Stimulated activated CD8-positive, alpha-beta memory T cell treated with anti-CD3 and anti-CD28 coated beads, Interleukin-4, amount 100 ng/mL, for 4 hours (primary cell): ENCODE measurements around the gene KRT23.

Experiments
- DNase-seq, 2 donors: peaks; one replicate each; pipeline ENCODE4 v3.0.0-alpha.2; 2020; ENCODE audit warnings: low read depth in 2 of 2, low spot score in 1 of 2

KRT23 gene

DNA sequence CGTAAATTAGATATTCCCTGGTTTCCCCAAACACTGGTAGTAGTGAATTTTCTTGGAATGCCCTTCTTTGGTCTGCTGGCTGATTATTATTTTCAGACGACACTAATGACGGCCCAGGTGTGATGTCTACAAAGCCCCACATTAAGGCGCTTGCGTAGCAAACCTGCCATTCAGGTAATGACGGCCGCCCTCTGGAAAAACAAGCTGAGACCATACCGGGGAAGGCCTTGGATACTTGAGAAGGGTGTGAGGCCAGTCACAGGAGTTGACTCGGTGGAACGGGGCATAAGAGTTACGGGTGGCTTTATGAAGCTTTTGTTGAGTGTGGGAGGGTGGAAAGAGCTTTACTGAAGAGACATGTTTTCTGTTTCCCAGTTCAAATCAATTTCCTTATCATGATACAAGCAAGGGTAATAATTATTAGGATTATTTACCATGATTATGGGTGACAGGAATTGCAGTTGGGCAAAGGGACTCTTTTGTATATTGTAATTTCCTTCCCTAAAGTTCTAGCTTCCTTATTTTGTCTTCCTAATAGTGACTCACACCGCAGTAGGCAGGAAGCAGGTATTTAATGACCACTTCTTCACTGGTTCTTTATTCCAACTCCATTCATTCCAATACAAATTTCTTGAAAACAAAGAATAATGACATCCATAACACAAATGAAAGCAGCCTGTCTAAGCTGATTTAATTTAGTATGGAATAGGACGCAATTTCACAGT is 24.8 kb downstream of the KRT23 start:
- no peak for DNase-seq

DNA sequence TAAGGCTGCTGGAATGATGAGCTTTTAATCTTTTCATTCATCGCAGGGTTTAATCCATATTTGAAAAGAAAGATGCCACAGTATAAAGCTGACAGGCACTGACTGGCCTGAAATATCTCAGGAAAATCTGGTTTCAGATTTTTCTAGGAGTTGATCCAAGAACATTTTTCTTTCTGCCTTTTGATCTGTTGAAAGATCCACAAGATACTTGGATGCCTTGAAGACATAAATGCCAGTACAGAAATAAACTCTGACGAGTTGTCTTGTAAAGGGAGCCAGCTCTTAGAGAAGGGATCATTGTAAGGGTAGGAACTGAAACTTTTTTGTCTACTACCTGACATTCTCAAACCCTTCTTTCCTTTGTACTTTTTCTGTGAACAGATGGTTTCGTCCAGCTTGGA is 27.0 kb downstream of the KRT23 start:
- DNase-seq: no peak

DNA sequence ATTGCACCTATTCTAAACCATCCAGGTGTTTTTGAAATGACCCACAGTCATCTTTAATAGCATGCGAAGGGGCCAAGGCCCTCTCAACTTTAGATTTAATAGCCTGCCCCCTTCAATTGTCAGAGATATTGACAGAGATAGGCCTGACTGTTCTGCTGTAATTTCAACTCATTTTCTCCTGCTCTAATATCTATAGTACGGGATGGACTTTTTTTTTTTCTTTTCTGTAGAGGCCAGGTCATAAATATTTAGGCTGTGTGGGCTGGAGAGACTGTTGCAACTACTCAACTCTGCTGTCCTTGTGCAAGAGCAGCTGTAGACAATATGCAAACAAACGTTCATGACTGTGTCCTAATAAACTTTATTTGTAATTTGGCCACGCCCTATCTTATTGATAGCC is 27.7 kb downstream of the KRT23 start:
- no peak for DNase-seq

DNA sequence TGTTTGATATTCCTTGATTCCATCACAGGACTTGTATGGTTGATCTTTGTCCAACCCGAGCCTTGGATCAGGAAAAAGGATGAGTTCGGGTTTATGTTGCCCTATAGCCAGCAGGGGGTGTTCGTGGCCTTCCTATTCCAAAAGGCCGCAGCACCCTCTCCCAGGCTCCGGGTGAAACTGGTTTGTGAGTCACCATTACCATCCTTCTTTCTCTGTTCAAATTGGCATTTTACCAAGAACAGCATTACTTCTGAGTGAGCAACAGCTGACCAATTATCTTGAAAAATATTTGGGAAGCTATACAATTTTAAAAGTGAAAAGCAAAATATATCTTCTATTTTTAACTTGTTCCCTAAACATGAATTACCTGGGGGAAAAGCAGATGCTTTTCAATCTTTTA is 28.1 kb downstream of the KRT23 start:
- DNase-seq: peak; percentile 24 to 31

DNA sequence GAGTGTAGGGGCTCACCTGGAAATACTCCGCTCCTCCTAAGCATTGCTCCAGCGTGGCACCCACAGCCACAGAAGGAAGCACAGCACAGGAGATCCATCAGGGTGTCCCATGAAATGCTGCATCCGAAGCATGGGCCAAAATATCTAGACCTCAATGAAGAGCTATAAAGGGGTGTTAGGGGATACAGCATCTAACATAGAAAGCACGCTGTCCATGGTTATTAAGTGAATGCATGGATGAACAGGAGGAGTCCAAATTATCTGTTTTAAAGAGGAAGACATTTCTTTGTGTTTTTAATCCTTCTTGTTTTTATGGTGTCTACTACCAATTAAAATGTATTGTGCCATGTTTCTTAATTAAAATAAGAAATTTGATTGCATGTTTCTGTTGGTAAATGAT is 30.8 kb downstream of the KRT23 start:
- no peak for DNase-seq

DNA sequence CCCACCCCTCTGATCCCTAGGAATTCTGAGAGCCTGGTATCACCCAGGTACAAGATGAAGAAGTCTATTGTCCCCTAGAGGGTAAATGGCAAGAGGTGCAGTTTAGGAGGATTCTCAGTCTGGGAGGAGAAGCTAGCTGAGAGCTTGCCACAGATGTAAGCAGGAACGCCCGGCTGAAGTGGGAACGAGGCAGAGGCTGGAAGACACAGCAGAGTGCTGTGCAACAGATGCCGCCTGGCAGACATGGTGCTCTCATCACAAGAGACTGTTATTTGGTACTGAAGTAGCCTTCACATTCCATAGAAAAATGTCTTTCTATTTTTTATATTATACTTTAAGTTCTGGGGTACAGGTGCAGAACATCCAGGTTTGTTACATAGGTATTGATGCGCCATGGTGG is 32.1 kb downstream of the KRT23 start:
- DNase-seq: no peak

DNA sequence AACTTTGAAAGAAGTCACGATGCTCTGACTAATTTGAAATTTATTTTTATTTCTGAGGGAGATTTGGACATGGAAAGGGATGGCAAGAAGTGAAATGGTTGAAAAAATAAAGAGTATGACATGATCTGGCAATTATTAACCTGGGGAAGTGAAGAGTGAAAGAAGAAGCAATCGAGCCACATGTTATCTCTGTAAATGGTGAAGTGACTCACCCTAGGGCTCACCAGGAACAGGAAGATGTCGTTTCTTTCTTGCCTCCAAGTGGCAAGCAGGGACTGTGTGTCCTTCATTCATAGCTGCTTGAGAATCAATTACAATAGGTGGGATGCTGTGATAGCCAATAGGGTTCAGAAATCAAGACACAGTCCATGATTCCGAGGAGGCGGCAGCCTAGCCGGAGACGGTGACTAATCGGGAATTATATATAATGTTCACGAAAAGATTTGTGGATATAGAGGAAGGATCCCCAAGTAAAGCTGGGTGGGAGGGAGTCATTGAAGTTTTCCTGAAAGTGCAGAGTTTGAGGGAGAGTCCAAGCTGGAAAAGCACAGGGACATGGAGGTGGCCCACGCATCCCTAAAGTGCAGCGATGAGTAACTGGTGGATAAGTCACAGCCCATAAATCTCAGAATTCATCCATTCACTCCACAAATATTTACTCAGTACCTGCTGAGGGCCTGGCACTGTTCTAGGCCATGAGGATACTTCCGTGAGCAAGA is 34.2 kb downstream of the KRT23 start:
- DNase-seq: no peak

DNA sequence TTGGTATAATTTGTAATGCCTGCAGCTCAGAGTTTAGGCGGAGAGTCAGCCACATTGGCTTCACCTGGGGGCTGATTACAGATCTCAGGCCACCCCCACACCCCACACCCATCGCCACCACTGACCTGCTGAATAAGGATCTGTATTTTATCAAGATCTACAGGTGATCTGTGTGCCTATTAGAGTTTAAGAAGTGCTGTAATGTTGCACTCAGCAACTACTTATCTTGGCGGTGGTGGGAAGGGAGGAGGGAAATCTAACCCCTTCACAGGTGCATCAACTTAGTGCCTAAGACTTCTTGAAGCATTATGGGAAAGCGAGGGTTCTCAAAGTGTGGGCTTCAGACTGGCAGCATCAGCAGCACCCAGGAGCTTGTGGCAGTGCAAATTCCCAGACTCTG is 34.9 kb downstream of the KRT23 start:
- no peak for DNase-seq

DNA sequence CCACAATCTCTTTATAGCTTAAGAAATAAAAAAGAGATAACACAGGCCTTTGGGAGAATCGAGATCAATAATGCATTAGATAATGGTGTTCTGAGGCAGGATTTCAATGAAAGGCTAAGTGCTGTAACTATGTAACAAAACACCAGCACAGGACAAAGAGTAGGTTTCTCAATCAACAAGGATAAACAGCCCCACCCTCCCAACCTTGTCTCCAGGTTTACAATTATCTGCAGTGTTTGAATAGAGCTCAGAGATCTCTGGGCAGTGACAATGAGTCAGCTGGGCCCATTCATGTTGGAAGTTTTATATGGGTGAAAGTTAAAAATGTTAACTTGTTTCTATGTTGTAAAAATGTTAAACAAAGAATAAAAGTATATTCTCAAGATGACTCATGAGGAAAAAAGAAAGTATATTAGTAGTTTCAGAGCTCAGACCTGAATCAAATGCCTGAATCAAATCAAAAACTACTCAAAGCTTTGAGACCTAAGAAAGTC is 35.4 kb downstream of the KRT23 start:
- no peak for DNase-seq

DNA sequence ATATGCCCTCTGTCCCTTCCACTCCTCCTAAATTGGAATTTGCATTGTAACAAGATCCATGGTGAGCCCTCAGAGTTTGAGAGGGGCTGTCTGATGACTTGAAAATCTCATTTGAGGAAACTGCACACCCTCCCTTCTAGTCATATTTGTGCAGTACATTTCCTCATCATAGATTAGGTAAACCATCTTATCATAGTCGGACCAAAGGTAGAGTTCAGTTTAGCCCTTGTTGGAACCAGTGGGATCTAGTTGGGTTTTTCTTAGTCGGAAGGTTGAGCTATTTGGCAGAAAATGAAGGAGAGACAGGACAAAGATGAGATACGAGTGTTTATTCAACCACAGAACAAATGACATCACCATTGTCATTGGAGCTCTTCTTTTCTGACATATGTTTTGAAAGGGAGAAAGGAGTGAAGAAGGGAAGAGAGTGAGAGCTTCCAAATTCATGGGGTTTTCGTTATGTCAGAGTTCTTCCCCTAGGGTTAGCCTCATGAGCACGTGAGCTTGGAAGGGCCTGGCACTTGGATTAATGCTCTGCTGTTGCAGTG is 36.6 kb downstream of the KRT23 start:
- DNase-seq: no peak

DNA sequence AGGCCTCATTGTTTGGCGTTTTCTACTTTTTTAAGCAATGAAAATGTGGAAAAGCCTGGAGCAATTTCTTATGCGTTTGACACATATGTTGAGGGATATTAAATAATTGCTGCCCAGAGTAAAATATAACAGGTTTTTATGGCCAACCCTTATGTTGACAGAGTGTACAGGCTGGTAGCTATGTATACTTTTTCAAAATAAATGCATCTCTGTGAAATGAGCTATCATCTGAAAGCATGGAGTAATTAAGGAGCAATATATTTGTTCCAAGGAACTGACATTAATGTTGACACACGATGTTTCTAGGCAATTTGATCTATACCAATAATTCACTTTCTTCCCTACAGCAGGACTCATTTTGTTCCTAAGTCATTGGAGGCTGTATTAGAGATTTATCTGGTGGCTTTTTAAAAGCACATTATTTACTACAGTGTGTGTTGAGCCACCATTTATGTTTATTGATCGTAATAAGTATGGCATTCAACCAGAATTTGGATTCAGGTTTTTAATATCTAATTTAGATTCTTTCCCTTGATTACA is 40.5 kb downstream of the KRT23 start:
- no peak for DNase-seq

DNA sequence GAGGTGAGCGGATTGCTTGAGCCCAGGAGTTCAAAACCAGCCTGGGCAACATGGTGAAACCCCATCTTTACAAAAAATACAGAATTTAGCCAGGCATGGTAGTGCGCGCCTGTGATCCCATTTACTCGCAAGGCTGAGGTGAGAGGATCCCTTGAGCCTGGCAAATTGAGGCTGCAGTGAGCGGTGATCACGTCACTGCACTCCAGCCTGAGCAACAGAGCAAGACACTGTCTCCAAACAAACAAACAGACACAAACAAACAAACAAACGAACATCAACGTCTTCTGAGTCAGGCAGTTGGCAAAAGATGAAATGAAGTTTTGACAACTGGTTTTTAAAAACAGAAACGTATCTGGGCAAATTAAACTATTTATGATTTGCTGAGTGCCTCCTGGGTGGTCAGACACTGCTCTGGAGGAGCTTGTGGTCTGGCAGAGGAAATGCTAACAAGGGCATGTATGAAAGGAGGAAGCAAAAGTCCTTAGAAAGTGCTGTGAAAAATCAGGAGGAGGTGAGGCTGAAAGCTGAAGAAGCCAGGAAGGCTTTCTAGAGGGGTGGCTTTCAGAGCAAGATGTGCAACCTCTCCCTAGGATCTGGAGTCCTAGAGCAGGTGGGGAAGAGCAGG is 42.2 kb downstream of the KRT23 start:
- no peak for DNase-seq

DNA sequence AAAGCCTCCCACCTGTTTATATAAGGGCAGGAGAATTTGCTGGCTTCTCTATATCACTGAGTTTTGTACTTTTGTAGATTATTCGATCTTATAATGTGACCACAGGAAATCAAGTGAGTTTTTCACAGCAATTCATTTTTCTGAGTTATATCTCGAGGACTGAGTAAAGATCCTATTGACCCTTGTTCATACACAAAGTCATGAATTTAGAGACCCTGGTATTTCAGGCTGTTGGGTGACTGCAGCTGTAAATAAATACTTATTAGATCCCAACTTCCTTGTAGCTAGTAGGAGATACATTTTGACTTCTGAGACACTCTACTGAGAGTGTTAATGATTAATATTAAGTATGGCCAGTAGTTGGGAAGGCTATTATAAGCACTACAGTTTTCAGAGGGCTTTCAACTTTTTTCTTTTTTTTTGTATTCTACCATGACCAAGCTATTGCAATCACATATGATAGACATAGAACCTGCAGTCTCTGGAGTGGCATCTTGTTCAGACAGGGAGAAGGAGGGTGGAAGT is 49.2 kb downstream of the KRT23 start:
- no peak for DNase-seq

DNA sequence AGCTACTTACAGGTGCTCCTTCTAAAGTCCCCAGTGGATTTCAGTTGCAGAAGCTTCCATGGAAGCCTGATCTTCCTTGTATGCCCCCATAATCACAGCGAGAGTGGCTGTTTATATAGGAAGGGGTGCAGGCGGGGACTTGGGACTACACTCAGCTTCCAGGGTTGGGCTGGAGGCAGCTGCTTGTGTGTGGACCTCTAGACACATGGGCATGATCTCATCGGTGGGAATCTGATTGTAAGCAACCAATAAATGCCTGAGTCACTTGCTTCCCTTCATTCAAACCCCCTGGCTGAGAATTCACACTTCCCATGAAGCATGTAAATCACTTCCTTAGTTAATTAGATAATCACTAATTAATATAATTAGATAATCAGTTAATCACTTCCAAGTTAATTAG is 51.4 kb downstream of the KRT23 start:
- no peak for DNase-seq

DNA sequence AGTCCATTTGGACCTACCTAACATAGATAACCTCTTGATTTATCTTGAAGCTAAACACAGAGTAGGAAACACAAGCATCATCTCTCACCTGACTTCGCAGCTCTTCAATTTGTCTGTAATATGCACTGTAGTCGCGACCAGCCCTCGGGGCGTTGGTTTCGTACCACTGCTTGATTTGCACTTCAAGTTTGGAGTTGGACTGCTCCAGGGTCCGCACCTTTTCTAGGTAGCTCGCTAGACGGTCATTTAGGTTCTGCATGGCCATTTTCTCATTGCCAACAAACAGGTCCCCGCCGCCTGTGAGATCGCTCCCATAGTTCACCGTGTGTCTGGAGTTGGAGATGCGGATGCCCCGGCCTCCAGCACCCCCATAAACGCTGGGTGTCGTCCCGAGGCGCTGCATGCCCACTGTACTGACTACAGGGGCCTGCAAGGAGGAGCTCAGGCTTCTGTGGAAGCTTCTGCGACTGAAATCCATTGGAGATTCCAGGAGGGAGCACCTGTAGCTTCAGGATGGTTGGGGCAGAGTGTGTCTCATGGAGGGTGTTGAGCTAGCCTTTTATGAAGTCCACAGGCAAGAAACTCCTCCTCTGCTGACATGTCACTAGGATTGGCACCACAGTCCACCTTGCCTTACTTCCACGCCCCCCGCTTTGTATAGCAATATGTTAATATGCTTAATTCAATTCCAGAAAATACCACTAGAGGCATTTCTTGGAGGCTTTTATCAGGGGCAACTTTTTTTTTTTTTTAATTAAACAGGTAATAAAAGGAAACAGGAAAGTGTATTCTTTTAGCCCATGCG is 52.5 kb downstream of the KRT23 start, which contains the start of gene KRT20:
Gene KRT20 (minus strand): TSS at position 535 of the 805 bp plus-strand sequence. CDS start 57 bp downstream, at position 478.
- DNase-seq: no peak

DNA sequence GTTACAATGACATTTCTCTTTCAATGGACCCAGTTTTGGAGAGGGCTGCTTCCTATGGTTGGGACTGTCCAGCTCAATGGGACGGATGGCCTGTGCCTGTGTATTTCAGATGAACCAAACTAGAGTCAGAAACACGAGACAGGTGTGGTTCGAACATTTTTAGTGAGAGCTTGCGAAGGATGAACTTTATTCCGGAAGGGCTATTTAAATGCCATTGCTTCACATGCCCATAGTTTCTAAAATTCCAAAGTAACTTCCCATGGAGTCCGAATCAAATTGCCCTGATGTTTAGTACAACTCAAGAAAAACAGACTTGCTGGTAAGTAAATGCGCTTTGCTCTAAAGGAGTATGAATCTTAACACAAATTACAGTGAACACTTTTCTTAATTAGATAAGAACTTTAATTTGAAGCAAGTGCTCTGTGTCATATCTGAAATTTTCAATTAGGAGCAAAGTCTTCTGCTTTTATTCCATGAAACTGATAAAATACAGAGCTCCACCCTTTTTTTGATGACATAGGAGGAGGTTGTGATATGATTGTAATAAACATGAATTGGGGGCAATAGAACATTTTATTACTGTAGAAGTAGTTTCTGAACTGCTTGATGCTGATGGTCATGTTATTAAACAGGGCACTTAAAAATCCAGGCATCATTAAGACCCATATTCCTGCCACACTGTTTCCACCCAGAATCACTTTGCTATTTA is 53.7 kb downstream of the KRT23 start:
- no peak for DNase-seq

DNA sequence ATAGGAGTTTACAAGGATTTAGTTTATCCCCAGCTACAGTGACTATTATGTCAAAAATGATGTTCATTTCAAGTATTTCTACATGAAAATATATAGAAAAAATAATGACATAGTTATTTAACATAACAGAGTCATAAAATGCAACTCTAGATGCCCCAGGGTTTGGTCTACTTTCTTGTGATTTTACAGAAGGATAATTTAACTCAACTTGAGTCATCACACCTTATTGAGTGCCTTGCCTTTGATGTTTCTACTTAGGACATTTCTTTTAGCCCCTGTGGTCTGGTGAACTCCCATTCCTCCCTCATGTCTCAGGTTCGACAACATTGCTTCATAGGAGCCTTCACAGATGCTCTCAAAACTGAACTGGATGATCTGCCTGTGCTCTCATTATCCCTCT is 54.4 kb downstream of the KRT23 start:
- no peak for DNase-seq

DNA sequence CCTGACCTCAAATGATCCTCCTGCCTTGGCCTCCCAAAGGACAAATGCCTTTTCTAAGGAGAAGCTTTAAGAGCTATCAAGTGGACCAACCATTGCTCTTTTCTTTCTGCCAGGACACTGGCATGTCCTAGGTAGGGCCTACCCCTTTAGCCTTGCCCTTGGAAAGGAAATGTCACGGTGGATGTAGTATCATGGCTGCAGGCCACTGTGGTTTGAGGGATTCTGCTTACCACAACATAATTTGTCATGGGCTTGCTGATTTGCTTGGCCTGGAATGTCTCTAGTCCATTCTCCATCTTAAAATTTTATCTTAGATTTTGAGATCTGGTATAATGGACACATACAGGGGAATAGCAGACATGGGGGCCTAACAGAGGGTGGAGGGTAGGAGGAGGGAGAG is 58.4 kb downstream of the KRT23 start:
- DNase-seq: no peak

DNA sequence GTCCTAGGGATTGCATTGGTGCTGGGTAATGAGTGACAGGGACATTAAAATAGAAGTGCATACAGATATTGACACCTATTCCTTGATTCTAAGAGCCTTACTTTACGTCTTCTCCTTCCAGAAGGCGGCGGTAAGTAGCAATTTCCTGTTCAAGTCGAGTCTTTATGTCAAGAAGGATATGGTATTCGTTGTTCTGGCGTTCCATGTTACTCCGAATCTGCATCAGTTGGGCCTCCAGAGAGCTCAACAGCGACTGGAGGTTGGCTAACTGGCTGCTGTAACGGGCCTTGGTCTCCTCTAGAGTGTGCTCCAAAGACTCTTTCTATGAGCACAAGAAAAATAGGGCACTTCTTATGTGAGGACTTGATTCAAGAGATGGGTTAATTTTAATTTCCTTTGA is 59.4 kb downstream of the KRT23 start:
- no peak for DNase-seq

DNA sequence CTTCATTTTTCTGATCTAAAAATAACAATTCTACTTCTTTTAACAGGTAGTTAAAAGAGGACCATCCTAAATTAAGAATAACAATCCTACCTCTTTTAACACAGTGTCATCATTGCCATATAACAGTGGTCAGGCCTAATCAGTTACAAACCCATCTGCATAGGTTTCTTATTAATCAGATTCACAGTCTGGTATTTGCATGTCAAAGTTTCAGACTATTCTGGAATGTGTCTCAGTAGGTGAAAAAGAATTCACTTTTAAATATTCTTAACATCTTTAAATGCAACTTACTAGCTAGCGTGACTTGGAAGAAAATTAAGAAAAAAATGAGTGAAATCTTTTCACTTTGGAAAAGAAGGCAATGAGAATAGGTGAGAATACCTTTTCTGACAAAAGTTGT is 63.6 kb downstream of the KRT23 start:
- DNase-seq: no peak
